ENCODE results near the gene REXO4. TPM values are rescaled to one million over a fixed set of nuclear protein-coding genes. Genes with fewer than 3 reads are reported as not detected.

Gene REXO4
- total and polyA plus RNA-seq, 7 experiments from 2014 or later = 14.0 to 44.1 (median 28.6) TPM

- intact Hi-C loops (cut with micrococcal nuclease) = no loop called here
- Mint-ChIP-seq H3K36me3 (no peaks in the 10 kb centered on the region), H3K9me3 (no peaks in the 10 kb centered on the region), H3K4me1 (peaks cover 3 to 7% (median 4%) of the 10 kb centered on the region in 7 donors), H3K27me3 (peaks cover 0 to 10% (median 0%) of the 10 kb centered on the region in 5 donors), H3K4me3 (no peak overlapping the region), H3K27ac (peak overlapping the region in 1 of 9 donors; percentile 47)
- H3K36me3 ChIP-seq (ENCODE audit: control insufficient read depth in 2 of 3, insufficient read depth in 3 of 3, low read length in 3 of 3) = no peaks in the 10 kb centered on the region
- POLR2A ChIA-PET = no interaction called here
- DNase-seq = no peak
- H3K27me3 ChIP-seq (ENCODE audit: control insufficient read depth in 2 of 2, insufficient read depth in 2 of 2, low read length in 2 of 2) = no peaks in the 10 kb centered on the region
- no peak overlapping the region for H3K4me3 ChIP-seq (ENCODE audit: low read length)
- H3K9me3 ChIP-seq (ENCODE audit: control insufficient read depth in 2 of 3, low read length in 3 of 3) = no peaks in the 10 kb centered on the region
- CTCF ChIA-PET = no interaction called here
- peaks cover 6% of the 10 kb centered on the region in 2 donors for H3K4me1 ChIP-seq (ENCODE audit: control insufficient read depth in 2 of 2, insufficient read depth in 2 of 2, low read length in 2 of 2)
- no peak overlapping the region for H3K27ac ChIP-seq (ENCODE audit: low read depth, low read length)
- ATAC-seq = no peak
Measured at GRCh38 chr9:133463234-133463863, 45.5 kb upstream of the REXO4 start.

- no peaks in the 10 kb centered on the region for H3K36me3 Mint-ChIP-seq
- no peaks in the 10 kb centered on the region for H3K27me3 ChIP-seq (ENCODE audit: control insufficient read depth in 2 of 2, insufficient read depth in 2 of 2, low read length in 2 of 2)
- H3K4me3 Mint-ChIP-seq = peak overlapping the region in 1 of 10 donors; percentile 88
- no peaks in the 10 kb centered on the region for H3K36me3 ChIP-seq (ENCODE audit: control insufficient read depth in 2 of 3, insufficient read depth in 3 of 3, low read length in 3 of 3)
- ChIA-PET CTCF (no interaction called here), POLR2A (no interaction called here)
- no peak for DNase-seq
- H3K4me1 Mint-ChIP-seq = peaks cover 3 to 7% (median 4%) of the 10 kb centered on the region in 7 donors
- peaks cover 0 to 10% (median 0%) of the 10 kb centered on the region in 5 donors for H3K27me3 Mint-ChIP-seq
- no peak overlapping the region for H3K4me3 ChIP-seq (ENCODE audit: low read length)
- H3K9me3 ChIP-seq (ENCODE audit: control insufficient read depth in 2 of 3, low read length in 3 of 3) = no peaks in the 10 kb centered on the region
- H3K27ac Mint-ChIP-seq = peak overlapping the region in 3 of 9 donors; percentile 69 to 88 (median 71)
- H3K27ac ChIP-seq (ENCODE audit: low read depth, low read length) = no peak overlapping the region
- peaks cover 6% of the 10 kb centered on the region in 2 donors for H3K4me1 ChIP-seq (ENCODE audit: control insufficient read depth in 2 of 2, insufficient read depth in 2 of 2, low read length in 2 of 2)
- intact Hi-C loops (cut with micrococcal nuclease) = no loop called here
- no peak for ATAC-seq
- H3K9me3 Mint-ChIP-seq = no peaks in the 10 kb centered on the region
Measured at GRCh38 chr9:133461975-133462374, 44.2 kb upstream of the REXO4 start.

GRCh38 chr9:133460405-133461175, 42.8 kb upstream of the REXO4 start:
- Histone ChIP-seq H3K9me3 (ENCODE audit: control insufficient read depth in 2 of 3, low read length in 3 of 3) (no peaks in the 10 kb centered on the region), H3K36me3 (ENCODE audit: control insufficient read depth in 2 of 3, insufficient read depth in 3 of 3, low read length in 3 of 3) (no peaks in the 10 kb centered on the region), H3K27me3 (ENCODE audit: control insufficient read depth in 2 of 2, insufficient read depth in 2 of 2, low read length in 2 of 2) (no peaks in the 10 kb centered on the region), H3K4me3 (ENCODE audit: low read length) (no peak overlapping the region), H3K4me1 (ENCODE audit: control insufficient read depth in 2 of 2, insufficient read depth in 2 of 2, low read length in 2 of 2) (peaks cover 6% of the 10 kb centered on the region in 2 donors), H3K27ac (ENCODE audit: low read depth, low read length) (peak overlapping the region; percentile 79)
- Mint-ChIP-seq H3K9me3 (no peaks in the 10 kb centered on the region), H3K27me3 (peaks cover 0 to 10% (median 0%) of the 10 kb centered on the region in 5 donors), H3K4me1 (peaks cover 0 to 7% (median 4%) of the 10 kb centered on the region in 7 donors), H3K27ac (peak overlapping the region in 8 of 9 donors; percentile 54 to 94 (median 89)), H3K36me3 (no peaks in the 10 kb centered on the region), H3K4me3 (peak overlapping the region; percentile 62 to 92 (median 80))
- DNase-seq (peak in 3 of 9 donors; percentile 40 to 75 (median 44)), ATAC-seq (peak; percentile 30)
- intact Hi-C loops (cut with micrococcal nuclease) = no loop called here
- ChIA-PET CTCF (interaction anchor here (1.3 kb wide), 1 partner anchor 18 kb away, joined by 4 read pairs; the partner anchor contains the start of gene SLC2A6), POLR2A (interaction anchor here (1.2 to 1.5 kb wide), 3 partner anchors 16 to 430 kb away, joined by 3 to 4 read pairs (median 3); partner anchors contain the start of gene GTF3C5)

GRCh38 chr9:133459476-133460404, 41.9 kb upstream of the REXO4 start, which contains the start of gene CACFD1:
Gene CACFD1 (plus strand): TSS chr9:133459978. CDS start chr9:133460067, 89 bp downstream.
- CTCF ChIA-PET = interaction anchor here (0.7 to 1.3 kb wide), 3 partner anchors 19 to 676 kb away, joined by 3 to 4 read pairs (median 3); partner anchors contain the start of genes SLC2A6 and WDR5

GRCh38 chr9:133458643-133459312, 41.0 kb upstream of the REXO4 start:
- ATAC-seq = no peak
- Mint-ChIP-seq H3K4me3 (peak overlapping the region; percentile 88 to 94 (median 90)), H3K27ac (peak overlapping the region in 3 of 9 donors; percentile 92 to 93 (median 92)), H3K9me3 (no peaks in the 10 kb centered on the region), H3K4me1 (peaks cover 0 to 7% (median 4%) of the 10 kb centered on the region in 7 donors), H3K36me3 (no peaks in the 10 kb centered on the region), H3K27me3 (peaks cover 0 to 10% (median 0%) of the 10 kb centered on the region in 5 donors)
- intact Hi-C loops (cut with micrococcal nuclease) = loop anchor here (1.0 to 10.0 kb wide), 8 partner anchors 21 to 691 kb away; partner anchors contain the start of genes REXO4 (in 2 of the 2), SLC2A6 (in 2 of the 2), STKLD1 (in 2 of the 2) and SURF4 (in 2 of the 2)
- CTCF ChIA-PET = interaction anchor here (1.3 kb wide), 1 partner anchor 20 kb away, joined by 4 read pairs; the partner anchor contains the start of gene SLC2A6
- no peaks in the 10 kb centered on the region for H3K36me3 ChIP-seq (ENCODE audit: control insufficient read depth in 2 of 3, insufficient read depth in 3 of 3, low read length in 3 of 3)
- POLR2A ChIA-PET = interaction anchor here (0.6 to 1.6 kb wide), 6 partner anchors 81 to 428 kb away, joined by 3 to 7 read pairs (median 4); partner anchors contain the start of genes GTF3C5, MED22, RPL7A and STKLD1
- peaks cover 6% of the 10 kb centered on the region in 2 donors for H3K4me1 ChIP-seq (ENCODE audit: control insufficient read depth in 2 of 2, insufficient read depth in 2 of 2, low read length in 2 of 2)
- no peak for DNase-seq
- peak overlapping the region; percentile 79 for H3K27ac ChIP-seq (ENCODE audit: low read depth, low read length)
- no peaks in the 10 kb centered on the region for H3K9me3 ChIP-seq (ENCODE audit: control insufficient read depth in 2 of 3, low read length in 3 of 3)
- H3K4me3 ChIP-seq (ENCODE audit: low read length) = peak overlapping the region; percentile 88
- H3K27me3 ChIP-seq (ENCODE audit: control insufficient read depth in 2 of 2, insufficient read depth in 2 of 2, low read length in 2 of 2) = no peaks in the 10 kb centered on the region

More at GRCh38 chr9:133459476-133460404, 41.9 kb upstream of the REXO4 start, which contains the start of gene CACFD1:
- Mint-ChIP-seq H3K27me3 (peaks cover 0 to 10% (median 0%) of the 10 kb centered on the region in 5 donors), H3K4me3 (peak within 1 kb of the TSS; percentile 88 to 94 (median 90)), H3K36me3 (no peaks in the 10 kb centered on the region), H3K4me1 (peaks cover 0 to 7% (median 4%) of the 10 kb centered on the region in 7 donors), H3K9me3 (no peaks in the 10 kb centered on the region), H3K27ac (peak within 1 kb of the TSS; percentile 54 to 94 (median 92))
- peak within 1 kb of the TSS; percentile 88 for H3K4me3 ChIP-seq (ENCODE audit: low read length)
- peak; percentile 81 to 91 (median 85) for DNase-seq
- no peaks in the 10 kb centered on the region for H3K36me3 ChIP-seq (ENCODE audit: control insufficient read depth in 2 of 3, insufficient read depth in 3 of 3, low read length in 3 of 3)
- H3K27me3 ChIP-seq (ENCODE audit: control insufficient read depth in 2 of 2, insufficient read depth in 2 of 2, low read length in 2 of 2) = no peaks in the 10 kb centered on the region
- ATAC-seq = peak; percentile 87
- peaks cover 6% of the 10 kb centered on the region in 2 donors for H3K4me1 ChIP-seq (ENCODE audit: control insufficient read depth in 2 of 2, insufficient read depth in 2 of 2, low read length in 2 of 2)
- no peaks in the 10 kb centered on the region for H3K9me3 ChIP-seq (ENCODE audit: control insufficient read depth in 2 of 3, low read length in 3 of 3)
- intact Hi-C loops (cut with micrococcal nuclease) = loop anchor here (1.0 to 10.0 kb wide), 8 partner anchors 20 to 692 kb away; partner anchors contain the start of genes REXO4 (in 2 of the 2), SLC2A6 (in 2 of the 2), STKLD1 (in 2 of the 2) and SURF4 (in 2 of the 2)
- POLR2A ChIA-PET = interaction anchor here (0.6 to 1.6 kb wide), 7 partner anchors 17 to 429 kb away, joined by 3 to 7 read pairs (median 3); partner anchors contain the start of genes GTF3C5, MED22, RPL7A and STKLD1
- H3K27ac ChIP-seq (ENCODE audit: low read depth, low read length) = peak within 1 kb of the TSS; percentile 79

Data from naive thymus-derived CD4-positive, alpha-beta T cell (primary cell).